Activated CD4-positive, alpha-beta T cell treated with anti-CD3 and anti-CD28 coated beads, Interleukin-2, amount 50 U/mL, for 24 hours (primary cell): ENCODE measurements around the gene KRTAP5-10.
"Not testable (repeated sequence)": the region's sequence is repeated elsewhere in the genome, so short reads cannot be mapped to it uniquely, and the experiment has no call there.

Experiments
- DNase-seq, 2 donors: peaks; one replicate each; pipeline ENCODE4 v3.0.0-alpha.2; 2020; ENCODE audit warnings: low read depth in 1 of 2, low spot score in 1 of 2

The KRTAP5-10 gene

GRCh38 chr11:71565263-71565662 is at the start of gene KRTAP5-10:
TSS of gene KRTAP5-10 (plus strand) at chr11:71565563. CDS start at chr11:71565588, 25 bp downstream.
- DNase-seq = no peak

- DNase-seq = no peak
These were observed 46.6 kb upstream of the KRTAP5-10 start for GRCh38 chr11:71518506-71519471.

- no peak for DNase-seq
These were observed 45.8 kb upstream of the KRTAP5-10 start for GRCh38 chr11:71519546-71519945.

- no peak for DNase-seq
These were observed 40.0 kb upstream of the KRTAP5-10 start for GRCh38 chr11:71525188-71525937.

- no peak for DNase-seq
These were observed 39.3 kb upstream of the KRTAP5-10 start for GRCh38 chr11:71525938-71526495.

GRCh38 chr11:71526796-71527575 is 38.4 kb upstream of the KRTAP5-10 start, which contains the start of gene KRTAP5-7:
TSS of gene KRTAP5-7 (plus strand) at chr11:71527267. CDS start at chr11:71527301, 34 bp downstream.
- DNase-seq = not testable (repeated sequence)

- DNase-seq = no peak
These were observed 37.7 kb upstream of the KRTAP5-10 start for GRCh38 chr11:71527576-71528210.

GRCh38 chr11:71530602-71531001 is 34.8 kb upstream of the KRTAP5-10 start:
- no peak for DNase-seq

GRCh38 chr11:71532036-71532610 is 33.2 kb upstream of the KRTAP5-10 start:
- DNase-seq = no peak

- DNase-seq = not testable (repeated sequence)
These were observed 30.4 kb upstream of the KRTAP5-10 start for GRCh38 chr11:71534711-71535608.

- no peak for DNase-seq
These were observed 29.5 kb upstream of the KRTAP5-10 start for GRCh38 chr11:71535825-71536224.

GRCh38 chr11:71537537-71537936 is 27.8 kb upstream of the KRTAP5-10 start:
- no peak for DNase-seq

GRCh38 chr11:71537977-71538665 is 27.2 kb upstream of the KRTAP5-10 start, which contains the start of gene KRTAP5-8:
TSS of gene KRTAP5-8 (plus strand) at chr11:71538025. CDS start at chr11:71538056, 31 bp downstream.
- DNase-seq = not testable (repeated sequence)

- DNase-seq = no peak
These were observed 26.7 kb upstream of the KRTAP5-10 start for GRCh38 chr11:71538666-71538990.

- DNase-seq = no peak
These were observed 26.3 kb upstream of the KRTAP5-10 start for GRCh38 chr11:71539017-71539416.

- DNase-seq = not testable (repeated sequence)
These were observed 25.4 kb upstream of the KRTAP5-10 start for GRCh38 chr11:71539971-71540370.

GRCh38 chr11:71540521-71541304 is 24.6 kb upstream of the KRTAP5-10 start:
- DNase-seq = not testable (repeated sequence)
